GM12865 (cell line): ENCODE results near the gene ADK.

Experiments used
- DNase-seq: peaks from one replicate; pipeline ENCODE4 v3.0.0; 2010; ENCODE audit warnings: low read depth
- H3K4me3 ChIP-seq: 2 replicates; pipeline ENCODE4 v1.5.1; 2011; ENCODE audit warnings: mild to moderate bottlenecking, low read depth, low read length, control low read depth
- TF ChIP-seq, protein P1 (sequence below): IDR thresholded peaks from 2 replicates; pipeline ENCODE4 v1.5.1; 2011; ENCODE audit warnings: low read length, control low read depth, low read depth, inconsistent platforms; ENCODE audit not compliant: insufficient read depth; ENCODE audit errors: missing control alignments

Gene ADK

DNA sequence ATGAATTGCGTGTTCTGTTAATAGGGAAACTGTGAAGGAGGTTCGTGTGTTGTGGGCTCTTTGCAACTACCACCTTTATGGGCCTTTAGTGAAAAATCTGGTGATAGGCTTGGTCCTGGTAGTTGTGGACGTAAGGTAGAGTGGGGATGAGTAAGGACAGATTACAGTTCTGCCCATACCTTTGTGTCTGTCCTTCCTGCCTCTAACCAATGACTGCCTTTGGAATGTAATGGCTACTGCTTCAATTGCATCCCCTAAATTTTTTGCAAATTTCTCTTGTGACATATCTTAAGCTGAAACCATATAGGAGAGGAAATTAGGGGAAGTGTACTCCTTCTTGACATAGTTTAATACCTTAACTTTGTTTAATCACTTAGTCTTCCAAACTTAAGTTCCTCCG is 82.3 kb downstream of the ADK start:
- no peak for DNase-seq
- TF ChIP-seq, protein P1, sequence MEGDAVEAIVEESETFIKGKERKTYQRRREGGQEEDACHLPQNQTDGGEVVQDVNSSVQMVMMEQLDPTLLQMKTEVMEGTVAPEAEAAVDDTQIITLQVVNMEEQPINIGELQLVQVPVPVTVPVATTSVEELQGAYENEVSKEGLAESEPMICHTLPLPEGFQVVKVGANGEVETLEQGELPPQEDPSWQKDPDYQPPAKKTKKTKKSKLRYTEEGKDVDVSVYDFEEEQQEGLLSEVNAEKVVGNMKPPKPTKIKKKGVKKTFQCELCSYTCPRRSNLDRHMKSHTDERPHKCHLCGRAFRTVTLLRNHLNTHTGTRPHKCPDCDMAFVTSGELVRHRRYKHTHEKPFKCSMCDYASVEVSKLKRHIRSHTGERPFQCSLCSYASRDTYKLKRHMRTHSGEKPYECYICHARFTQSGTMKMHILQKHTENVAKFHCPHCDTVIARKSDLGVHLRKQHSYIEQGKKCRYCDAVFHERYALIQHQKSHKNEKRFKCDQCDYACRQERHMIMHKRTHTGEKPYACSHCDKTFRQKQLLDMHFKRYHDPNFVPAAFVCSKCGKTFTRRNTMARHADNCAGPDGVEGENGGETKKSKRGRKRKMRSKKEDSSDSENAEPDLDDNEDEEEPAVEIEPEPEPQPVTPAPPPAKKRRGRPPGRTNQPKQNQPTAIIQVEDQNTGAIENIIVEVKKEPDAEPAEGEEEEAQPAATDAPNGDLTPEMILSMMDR: no peak
- H3K4me3 ChIP-seq: no peak overlapping the region

DNA sequence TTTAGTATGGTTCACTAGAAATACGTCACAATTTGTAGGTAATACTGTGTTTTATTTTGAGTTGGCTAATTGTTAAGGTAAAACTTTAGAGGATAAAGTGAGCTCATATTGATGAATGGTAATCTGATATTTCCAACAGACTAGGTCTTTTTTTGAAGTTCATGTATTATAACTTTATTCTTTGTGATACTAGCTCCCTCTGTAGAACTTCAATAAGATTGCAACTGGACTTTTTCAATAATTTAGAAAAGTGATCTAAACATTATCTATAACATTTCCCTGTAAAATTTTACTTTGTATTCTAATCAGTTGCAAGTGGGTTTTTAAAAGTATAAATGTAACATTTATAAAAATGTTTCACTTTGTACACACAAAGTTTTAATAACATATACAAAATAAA is 83.5 kb downstream of the ADK start:
- no peak overlapping the region for H3K4me3 ChIP-seq
- DNase-seq: no peak
- TF ChIP-seq, protein P1: peak; percentile 16

DNA sequence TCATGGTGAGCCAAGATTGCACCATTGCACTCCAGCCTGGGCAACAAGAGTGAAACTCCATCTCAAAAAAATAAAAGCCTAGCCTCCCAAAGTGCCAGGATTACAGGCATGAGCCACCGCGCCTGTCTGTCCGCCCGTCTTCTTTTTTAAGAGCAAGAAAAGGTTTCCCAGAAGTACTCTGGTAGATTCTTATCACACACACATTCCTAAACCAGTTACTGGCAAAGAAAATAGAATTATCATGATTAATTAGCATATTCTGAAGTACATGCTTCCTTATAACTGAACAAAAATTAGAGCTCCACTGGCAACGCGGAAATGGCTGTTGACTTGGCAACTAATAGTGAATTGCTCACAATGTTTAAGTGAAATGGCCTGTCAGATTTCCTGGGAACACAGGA is 87.0 kb downstream of the ADK start:
- DNase-seq: no peak
- no peak overlapping the region for H3K4me3 ChIP-seq
- TF ChIP-seq, protein P1: no peak

DNA sequence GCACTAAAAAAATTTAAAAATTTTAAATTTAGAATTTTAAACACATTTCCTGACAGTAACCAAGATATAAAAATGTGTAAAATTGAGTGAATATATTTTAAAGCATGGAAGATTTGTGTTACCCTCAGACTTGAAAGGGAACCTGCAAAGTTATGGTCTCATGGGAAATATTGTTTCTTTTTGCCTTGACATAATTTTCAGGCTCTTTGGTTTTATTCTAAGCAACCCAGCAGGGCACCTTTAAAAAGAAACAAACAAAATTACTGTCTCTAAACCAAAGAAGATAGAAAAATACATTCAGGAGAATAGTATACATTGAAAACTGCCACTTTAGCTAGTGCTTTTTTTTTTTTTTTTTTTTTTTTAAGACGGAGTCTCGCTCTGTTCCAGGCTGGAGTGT is 87.5 kb downstream of the ADK start:
- TF ChIP-seq, protein P1: no peak
- DNase-seq: no peak
- H3K4me3 ChIP-seq: no peak overlapping the region

DNA sequence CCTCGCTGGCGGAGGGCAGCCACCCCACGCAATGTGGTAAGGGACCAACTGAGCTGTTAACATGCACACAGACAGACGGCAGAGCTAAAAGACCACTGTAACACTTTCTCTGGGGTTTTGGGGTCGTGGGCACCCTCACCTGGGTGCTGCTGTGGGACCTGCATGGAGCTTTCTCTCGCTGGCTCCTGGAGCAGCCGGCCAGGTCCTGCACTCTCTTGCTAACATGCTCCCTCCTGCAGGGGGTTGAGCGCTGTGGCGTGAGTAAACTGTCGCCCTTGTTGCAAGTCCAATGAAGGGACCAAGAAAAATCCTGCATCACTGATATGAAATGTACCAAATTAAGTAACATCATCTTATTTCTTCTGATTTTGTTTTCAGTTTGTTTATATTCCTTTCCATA is 92.0 kb downstream of the ADK start:
- no peak for DNase-seq
- TF ChIP-seq, protein P1: no peak
- H3K4me3 ChIP-seq: no peak overlapping the region

DNA sequence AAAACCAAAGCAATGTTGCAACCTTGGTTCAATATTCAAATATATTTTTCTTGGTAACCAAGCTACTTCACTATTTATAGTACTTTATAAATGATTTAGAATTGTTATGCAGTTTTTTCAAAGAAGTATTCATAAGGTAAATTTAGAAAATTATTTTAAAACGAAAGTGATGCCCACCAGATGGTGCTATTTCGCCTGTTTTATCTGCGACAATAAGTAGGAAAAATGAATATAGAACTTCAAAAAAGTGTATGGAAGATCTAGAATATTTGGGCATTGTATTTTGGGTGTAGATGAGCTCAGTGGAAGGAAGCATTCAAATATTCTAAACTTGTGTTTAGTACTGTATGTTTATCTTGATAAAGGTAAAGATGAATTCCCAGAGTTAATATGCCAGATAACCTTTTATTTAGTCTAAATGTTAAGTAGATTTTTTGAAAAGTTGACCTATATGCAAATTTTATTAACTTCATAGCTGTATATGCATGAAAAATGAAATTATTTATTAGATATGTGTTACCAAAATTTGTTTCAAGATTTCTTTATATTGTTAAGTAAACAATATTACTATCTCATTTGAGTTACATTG is 93.2 kb downstream of the ADK start:
- TF ChIP-seq, protein P1: peak; percentile 13
- H3K4me3 ChIP-seq: no peak overlapping the region
- peak; percentile 54 for DNase-seq

DNA sequence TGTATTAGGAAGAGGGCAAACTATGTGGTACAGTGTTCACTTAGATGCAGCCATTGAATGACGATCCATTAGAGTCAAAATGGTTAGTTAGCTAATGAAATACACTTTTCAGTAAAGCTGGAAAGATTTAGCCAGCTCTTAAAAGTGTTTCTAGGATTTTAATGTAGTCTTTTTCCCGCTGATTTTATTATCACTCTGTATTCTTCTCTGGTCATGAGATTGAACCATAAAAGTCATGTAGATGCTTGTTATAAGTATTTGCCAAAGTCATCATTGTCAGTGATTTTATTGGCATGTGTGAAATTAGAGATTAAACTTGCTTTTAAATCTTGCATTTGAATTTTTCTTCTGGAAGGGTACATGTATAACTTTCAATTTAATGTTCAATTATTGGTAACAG is 93.8 kb downstream of the ADK start:
- H3K4me3 ChIP-seq: no peak overlapping the region
- TF ChIP-seq, protein P1: no peak
- DNase-seq: no peak
